ENCODE data around the gene CYB5A.

The CYB5A gene

GRCh38 chr18:74281980-74282754 lies 9.6 kb downstream of the CYB5A start:
- no peak overlapping the region for H3K4me3 ChIP-seq (ENCODE audit: low read length)
- no peak for DNase-seq (ENCODE audit: low read depth, low spot score)

GRCh38 chr18:74281011-74281979 lies 10.5 kb downstream of the CYB5A start:
- H3K4me3 ChIP-seq (ENCODE audit: low read length), result no peak overlapping the region
- peak; percentile 10 for DNase-seq (ENCODE audit: low read depth, low spot score)

GRCh38 chr18:74278983-74279382 lies 12.8 kb downstream of the CYB5A start:
- no peak for DNase-seq (ENCODE audit: low read depth, low spot score)
- H3K4me3 ChIP-seq (ENCODE audit: low read length), result no peak overlapping the region

GRCh38 chr18:74278058-74278457 lies 13.7 kb downstream of the CYB5A start:
- no peak for DNase-seq (ENCODE audit: low read depth, low spot score)
- no peak overlapping the region for H3K4me3 ChIP-seq (ENCODE audit: low read length)

GRCh38 chr18:74277296-74277695 lies 14.5 kb downstream of the CYB5A start:
- DNase-seq (ENCODE audit: low read depth, low spot score), result no peak
- no peak overlapping the region for H3K4me3 ChIP-seq (ENCODE audit: low read length)

- no peak overlapping the region for H3K4me3 ChIP-seq (ENCODE audit: low read length)
- no peak for DNase-seq (ENCODE audit: low read depth, low spot score)
Measured at GRCh38 chr18:74276609-74277008, 15.2 kb downstream of the CYB5A start.

- no peak overlapping the region for H3K4me3 ChIP-seq (ENCODE audit: low read length)
Measured at GRCh38 chr18:74275736-74276135, 16.0 kb downstream of the CYB5A start.

GRCh38 chr18:74274700-74275099 lies 17.1 kb downstream of the CYB5A start:
- DNase-seq (ENCODE audit: low read depth, low spot score), result no peak
- H3K4me3 ChIP-seq (ENCODE audit: low read length), result no peak overlapping the region

More at GRCh38 chr18:74275736-74276135, 16.0 kb downstream of the CYB5A start:
- DNase-seq (ENCODE audit: low read depth, low spot score), result no peak

- no peak for DNase-seq (ENCODE audit: low read depth, low spot score)
- no peak overlapping the region for H3K4me3 ChIP-seq (ENCODE audit: low read length)
Measured at GRCh38 chr18:74273394-74273793, 18.4 kb downstream of the CYB5A start.

- no peak for DNase-seq (ENCODE audit: low read depth, low spot score)
- no peak overlapping the region for H3K4me3 ChIP-seq (ENCODE audit: low read length)
Measured at GRCh38 chr18:74271635-74272034, 20.1 kb downstream of the CYB5A start.

GRCh38 chr18:74268933-74269620 lies 22.7 kb downstream of the CYB5A start:
- no peak for DNase-seq (ENCODE audit: low read depth, low spot score)
- H3K4me3 ChIP-seq (ENCODE audit: low read length), result no peak overlapping the region

- DNase-seq (ENCODE audit: low read depth, low spot score), result no peak
Measured at GRCh38 chr18:74268175-74268574, 23.6 kb downstream of the CYB5A start.

GRCh38 chr18:74266161-74266560 lies 25.6 kb downstream of the CYB5A start:
- no peak overlapping the region for H3K4me3 ChIP-seq (ENCODE audit: low read length)
- no peak for DNase-seq (ENCODE audit: low read depth, low spot score)

More at GRCh38 chr18:74268175-74268574, 23.6 kb downstream of the CYB5A start:
- H3K4me3 ChIP-seq (ENCODE audit: low read length), result no peak overlapping the region

- no peak overlapping the region for H3K4me3 ChIP-seq (ENCODE audit: low read length)
- DNase-seq (ENCODE audit: low read depth, low spot score), result no peak
Measured at GRCh38 chr18:74265546-74266098, 26.1 kb downstream of the CYB5A start.

GRCh38 chr18:74264303-74265020 lies 27.3 kb downstream of the CYB5A start:
- no peak for DNase-seq (ENCODE audit: low read depth, low spot score)
- H3K4me3 ChIP-seq (ENCODE audit: low read length), result no peak overlapping the region

GRCh38 chr18:74261053-74261713 lies 30.6 kb downstream of the CYB5A start:
- no peak overlapping the region for H3K4me3 ChIP-seq (ENCODE audit: low read length)
- no peak for DNase-seq (ENCODE audit: low read depth, low spot score)

- DNase-seq (ENCODE audit: low read depth, low spot score), result no peak
- H3K4me3 ChIP-seq (ENCODE audit: low read length), result no peak overlapping the region
Measured at GRCh38 chr18:74259347-74259746, 32.4 kb downstream of the CYB5A start.

- DNase-seq (ENCODE audit: low read depth, low spot score), result no peak
- no peak overlapping the region for H3K4me3 ChIP-seq (ENCODE audit: low read length)
Measured at GRCh38 chr18:74257083-74257482, 34.7 kb downstream of the CYB5A start.

Measured in Jurkat, Clone E6-1 (cell line).